ENCODE data around the gene JMY.

Gene JMY

DNA sequence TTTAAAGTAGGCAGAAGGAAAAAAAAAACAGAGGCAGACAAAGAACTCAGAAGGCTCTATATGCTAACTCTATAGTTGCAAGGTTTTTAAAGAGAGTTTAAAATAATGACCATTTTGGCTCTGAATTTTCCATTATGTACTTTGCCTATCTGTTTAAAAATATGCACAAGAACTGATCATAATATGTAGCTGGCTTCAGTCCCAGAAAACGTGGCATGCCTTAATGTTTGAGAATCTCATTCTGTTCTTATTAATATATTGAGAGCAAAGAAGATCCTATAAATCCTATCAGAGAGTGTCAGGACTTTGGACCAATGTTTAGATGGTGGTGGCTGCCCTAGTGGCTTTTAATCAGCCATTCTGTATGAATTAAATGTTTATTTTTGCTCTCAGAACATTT lies 121.5 kb downstream of the JMY start:
- H3K4me3 ChIP-seq, result no peak overlapping the region
- TF ChIP-seq, protein P1, sequence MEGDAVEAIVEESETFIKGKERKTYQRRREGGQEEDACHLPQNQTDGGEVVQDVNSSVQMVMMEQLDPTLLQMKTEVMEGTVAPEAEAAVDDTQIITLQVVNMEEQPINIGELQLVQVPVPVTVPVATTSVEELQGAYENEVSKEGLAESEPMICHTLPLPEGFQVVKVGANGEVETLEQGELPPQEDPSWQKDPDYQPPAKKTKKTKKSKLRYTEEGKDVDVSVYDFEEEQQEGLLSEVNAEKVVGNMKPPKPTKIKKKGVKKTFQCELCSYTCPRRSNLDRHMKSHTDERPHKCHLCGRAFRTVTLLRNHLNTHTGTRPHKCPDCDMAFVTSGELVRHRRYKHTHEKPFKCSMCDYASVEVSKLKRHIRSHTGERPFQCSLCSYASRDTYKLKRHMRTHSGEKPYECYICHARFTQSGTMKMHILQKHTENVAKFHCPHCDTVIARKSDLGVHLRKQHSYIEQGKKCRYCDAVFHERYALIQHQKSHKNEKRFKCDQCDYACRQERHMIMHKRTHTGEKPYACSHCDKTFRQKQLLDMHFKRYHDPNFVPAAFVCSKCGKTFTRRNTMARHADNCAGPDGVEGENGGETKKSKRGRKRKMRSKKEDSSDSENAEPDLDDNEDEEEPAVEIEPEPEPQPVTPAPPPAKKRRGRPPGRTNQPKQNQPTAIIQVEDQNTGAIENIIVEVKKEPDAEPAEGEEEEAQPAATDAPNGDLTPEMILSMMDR (IDR thresholded peaks at IDR 0.05), result no peak
- H3K27ac ChIP-seq, result no peak overlapping the region
- DNase-seq (ENCODE audit: low spot score), result no peak
